ENCODE data around the gene SND1.

The SND1 gene

GRCh38 chr7:128037081-128037480 is 385.1 kb downstream of the SND1 start:
- no peak for DNase-seq (ENCODE audit: low read depth, low spot score)

- no peak for DNase-seq (ENCODE audit: low read depth, low spot score)
Measured at GRCh38 chr7:128037880-128038619, 386.1 kb downstream of the SND1 start.

GRCh38 chr7:128039544-128039953 is 387.6 kb downstream of the SND1 start:
- no peak for DNase-seq (ENCODE audit: low read depth, low spot score)

- DNase-seq (ENCODE audit: low read depth, low spot score): no peak
Measured at GRCh38 chr7:128040205-128040604, 388.2 kb downstream of the SND1 start.

GRCh38 chr7:128041203-128041602 is 389.2 kb downstream of the SND1 start:
- no peak for DNase-seq (ENCODE audit: low read depth, low spot score)

- DNase-seq (ENCODE audit: low read depth, low spot score): no peak
Measured at GRCh38 chr7:128042012-128042411, 390.0 kb downstream of the SND1 start.

GRCh38 chr7:128044064-128044463 is 392.1 kb downstream of the SND1 start:
- DNase-seq (ENCODE audit: low read depth, low spot score): no peak

- no peak for DNase-seq (ENCODE audit: low read depth, low spot score)
Measured at GRCh38 chr7:128045158-128045557, 393.2 kb downstream of the SND1 start.

GRCh38 chr7:128045766-128046165 is 393.8 kb downstream of the SND1 start:
- DNase-seq (ENCODE audit: low read depth, low spot score): no peak

GRCh38 chr7:128052404-128052803 is 400.4 kb downstream of the SND1 start:
- no peak for DNase-seq (ENCODE audit: low read depth, low spot score)

- no peak for DNase-seq (ENCODE audit: low read depth, low spot score)
Measured at GRCh38 chr7:128053023-128053422, 401.0 kb downstream of the SND1 start.

GRCh38 chr7:128053991-128054390 is 402.0 kb downstream of the SND1 start:
- no peak for DNase-seq (ENCODE audit: low read depth, low spot score)

GRCh38 chr7:128054511-128054910 is 402.5 kb downstream of the SND1 start:
- no peak for DNase-seq (ENCODE audit: low read depth, low spot score)

GRCh38 chr7:128055637-128056036 is 403.6 kb downstream of the SND1 start:
- DNase-seq (ENCODE audit: low read depth, low spot score): no peak

- DNase-seq (ENCODE audit: low read depth, low spot score): no peak
Measured at GRCh38 chr7:128056901-128057300, 404.9 kb downstream of the SND1 start.

GRCh38 chr7:128057909-128058308 is 405.9 kb downstream of the SND1 start:
- no peak for DNase-seq (ENCODE audit: low read depth, low spot score)

- no peak for DNase-seq (ENCODE audit: low read depth, low spot score)
Measured at GRCh38 chr7:128059143-128059988, 407.4 kb downstream of the SND1 start.

- DNase-seq (ENCODE audit: low read depth, low spot score): no peak
Measured at GRCh38 chr7:128060018-128060417, 408.0 kb downstream of the SND1 start.

GRCh38 chr7:128063088-128063487 is 411.1 kb downstream of the SND1 start:
- DNase-seq (ENCODE audit: low read depth, low spot score): no peak

- DNase-seq (ENCODE audit: low read depth, low spot score): no peak
Measured at GRCh38 chr7:128065872-128066271, 413.9 kb downstream of the SND1 start.

GRCh38 chr7:128066395-128066794 is 414.4 kb downstream of the SND1 start:
- DNase-seq (ENCODE audit: low read depth, low spot score): no peak

GRCh38 chr7:128066858-128067257 is 414.9 kb downstream of the SND1 start:
- DNase-seq (ENCODE audit: low read depth, low spot score): no peak

GRCh38 chr7:128067983-128068382 is 416.0 kb downstream of the SND1 start:
- no peak for DNase-seq (ENCODE audit: low read depth, low spot score)

All from activated naive CD8-positive, alpha-beta T cell treated with anti-CD3 and anti-CD28 coated beads, Interleukin-2, amount 50 U/mL, for 16 hours (primary cell).